ENCODE results near the gene MPP1. TPM values are rescaled to one million over a fixed set of nuclear protein-coding genes. Genes with fewer than 3 reads are reported as not detected.

MPP1 gene
- total RNA-seq, 1 experiment from 2014 or later: 27.0 TPM

DNA sequence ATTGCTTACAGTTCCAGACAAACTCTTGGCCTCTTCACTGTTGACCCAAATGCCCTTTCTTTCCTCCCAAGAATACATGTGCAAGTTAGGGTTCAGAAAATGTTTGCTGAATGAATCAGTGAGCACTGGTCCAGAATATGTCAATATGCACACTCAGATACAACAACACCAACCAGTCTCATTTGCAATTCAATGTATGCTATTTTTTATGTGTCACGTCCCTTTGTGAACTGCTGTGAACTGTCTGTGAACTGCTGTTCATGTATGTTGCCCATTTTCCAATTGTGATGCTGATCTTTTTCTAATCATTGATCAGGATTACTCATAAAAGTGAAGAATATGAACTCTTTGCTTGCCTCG is 72.2 kb downstream of the MPP1 start:
- Histone ChIP-seq H3K36me3 (ENCODE audit: control insufficient read depth, insufficient read depth, low read length) (no peaks in the 10 kb centered on the region), H3K4me1 (no peaks in the 10 kb centered on the region), H3K9me3 (no peaks in the 10 kb centered on the region), H3K27me3 (replicated peaks; ENCODE audit: control insufficient read depth, insufficient read depth, low read length) (no peaks in the 10 kb centered on the region; the same call in 1 of the 2 replicates), H3K4me3 (ENCODE audit: low read depth, low read length) (no peak overlapping the region)
- Mint-ChIP-seq H3K4me3 (ENCODE audit: unreplicated experiment) (no peak overlapping the region), H3K36me3 (ENCODE audit: insufficient read depth, unreplicated experiment) (no peaks in the 10 kb centered on the region), H3K4me1 (ENCODE audit: low read depth, unreplicated experiment) (no peaks in the 10 kb centered on the region), H3K27ac (ENCODE audit: unreplicated experiment) (no peak overlapping the region), H3K27me3 (ENCODE audit: insufficient read depth, unreplicated experiment) (peaks cover 14% of the 10 kb centered on the region), H3K9me3 (ENCODE audit: unreplicated experiment) (no peaks in the 10 kb centered on the region)
- DNase-seq: no peak
- ChIA-PET CTCF (no interaction called here), POLR2A (no interaction called here)
- TF ChIP-seq, protein P1, sequence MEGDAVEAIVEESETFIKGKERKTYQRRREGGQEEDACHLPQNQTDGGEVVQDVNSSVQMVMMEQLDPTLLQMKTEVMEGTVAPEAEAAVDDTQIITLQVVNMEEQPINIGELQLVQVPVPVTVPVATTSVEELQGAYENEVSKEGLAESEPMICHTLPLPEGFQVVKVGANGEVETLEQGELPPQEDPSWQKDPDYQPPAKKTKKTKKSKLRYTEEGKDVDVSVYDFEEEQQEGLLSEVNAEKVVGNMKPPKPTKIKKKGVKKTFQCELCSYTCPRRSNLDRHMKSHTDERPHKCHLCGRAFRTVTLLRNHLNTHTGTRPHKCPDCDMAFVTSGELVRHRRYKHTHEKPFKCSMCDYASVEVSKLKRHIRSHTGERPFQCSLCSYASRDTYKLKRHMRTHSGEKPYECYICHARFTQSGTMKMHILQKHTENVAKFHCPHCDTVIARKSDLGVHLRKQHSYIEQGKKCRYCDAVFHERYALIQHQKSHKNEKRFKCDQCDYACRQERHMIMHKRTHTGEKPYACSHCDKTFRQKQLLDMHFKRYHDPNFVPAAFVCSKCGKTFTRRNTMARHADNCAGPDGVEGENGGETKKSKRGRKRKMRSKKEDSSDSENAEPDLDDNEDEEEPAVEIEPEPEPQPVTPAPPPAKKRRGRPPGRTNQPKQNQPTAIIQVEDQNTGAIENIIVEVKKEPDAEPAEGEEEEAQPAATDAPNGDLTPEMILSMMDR (IDR thresholded peaks at IDR 0.05; ENCODE audit: insufficient read depth in 1 of 2, low read depth in 1 of 2, low read length in 1 of 2, severe bottlenecking in 1 of 2, unreplicated experiment in 1 of 2): no peak
- intact Hi-C loops (cut with micrococcal nuclease; ENCODE audit: unreplicated experiment): no loop called here
- BruUV-seq (replicated peaks): no TSS peak

DNA sequence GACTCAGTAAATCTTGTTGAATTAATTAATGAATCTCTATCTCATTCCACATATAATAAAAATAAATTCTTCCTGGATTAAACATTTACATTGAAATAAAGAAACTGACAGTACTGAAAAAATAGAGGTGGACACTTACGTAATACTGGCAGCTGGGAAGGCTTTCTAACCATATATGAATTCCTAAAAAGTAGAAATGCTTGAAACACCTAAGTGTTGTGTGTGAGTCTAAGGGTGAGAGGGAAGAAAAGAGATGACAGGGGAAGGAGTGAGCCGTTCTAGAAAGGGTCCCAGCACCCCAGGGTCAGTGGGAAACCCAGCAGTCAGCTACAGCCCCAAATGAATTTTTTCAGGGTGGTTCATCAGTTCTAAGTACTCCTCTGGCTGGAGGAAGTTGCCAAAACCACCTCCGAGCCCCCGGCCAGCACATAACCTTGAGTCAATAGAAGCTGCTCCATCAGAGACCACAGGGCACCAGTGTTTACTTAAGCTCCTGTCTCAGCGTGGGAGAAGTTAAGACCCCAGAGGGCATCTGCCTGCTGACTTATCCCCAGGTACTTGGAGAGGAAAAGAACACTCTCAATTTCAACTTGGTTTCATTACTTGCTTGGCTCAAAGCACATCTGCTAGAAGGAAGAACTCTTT is 72.7 kb downstream of the MPP1 start:
- Mint-ChIP-seq H3K27me3 (ENCODE audit: insufficient read depth, unreplicated experiment) (peaks cover 14% of the 10 kb centered on the region), H3K4me3 (ENCODE audit: unreplicated experiment) (no peak overlapping the region), H3K36me3 (ENCODE audit: insufficient read depth, unreplicated experiment) (no peaks in the 10 kb centered on the region), H3K4me1 (ENCODE audit: low read depth, unreplicated experiment) (no peaks in the 10 kb centered on the region), H3K9me3 (ENCODE audit: unreplicated experiment) (no peaks in the 10 kb centered on the region), H3K27ac (ENCODE audit: unreplicated experiment) (no peak overlapping the region)
- DNase-seq: no peak
- H3K27me3 ChIP-seq (replicated peaks; ENCODE audit: control insufficient read depth, insufficient read depth, low read length): no peaks in the 10 kb centered on the region; the same call in 1 of the 2 replicates
- ChIA-PET CTCF (no interaction called here), POLR2A (no interaction called here)
- TF ChIP-seq, protein P1 (IDR thresholded peaks at IDR 0.05; ENCODE audit: insufficient read depth in 1 of 2, low read depth in 1 of 2, low read length in 1 of 2, severe bottlenecking in 1 of 2, unreplicated experiment in 1 of 2): no peak
- H3K9me3 ChIP-seq: no peaks in the 10 kb centered on the region
- no peaks in the 10 kb centered on the region for H3K4me1 ChIP-seq
- no peak overlapping the region for H3K4me3 ChIP-seq (ENCODE audit: low read depth, low read length)
- intact Hi-C loops (cut with micrococcal nuclease; ENCODE audit: unreplicated experiment): no loop called here
- no peaks in the 10 kb centered on the region for H3K36me3 ChIP-seq (ENCODE audit: control insufficient read depth, insufficient read depth, low read length)
- BruUV-seq (replicated peaks): no TSS peak

DNA sequence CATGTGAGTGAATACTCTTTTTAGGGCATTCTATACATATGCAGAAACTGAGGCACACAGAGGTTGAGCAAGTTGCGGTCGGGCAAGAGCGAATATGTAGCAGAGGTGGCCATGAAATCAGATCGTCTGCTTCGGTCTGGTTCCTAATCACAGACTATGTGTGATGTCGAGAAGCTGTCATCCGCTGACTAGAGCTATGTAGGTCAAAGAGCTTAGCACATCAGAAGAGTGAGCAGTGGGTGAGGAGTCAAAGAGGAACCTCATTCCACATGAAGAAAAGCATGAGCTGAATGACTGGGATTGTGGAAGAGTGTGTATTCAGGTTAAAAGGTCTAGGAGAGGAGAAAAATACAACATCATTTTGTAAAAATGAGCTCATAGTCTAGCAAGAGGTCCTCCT is 73.4 kb downstream of the MPP1 start:
- H3K36me3 Mint-ChIP-seq (ENCODE audit: insufficient read depth, unreplicated experiment): no peaks in the 10 kb centered on the region
- intact Hi-C loops (cut with micrococcal nuclease; ENCODE audit: unreplicated experiment): no loop called here
- no peaks in the 10 kb centered on the region for H3K4me1 Mint-ChIP-seq (ENCODE audit: low read depth, unreplicated experiment)
- H3K9me3 Mint-ChIP-seq (ENCODE audit: unreplicated experiment): no peaks in the 10 kb centered on the region
- no TSS peak for BruUV-seq (replicated peaks)
- peaks cover 11% of the 10 kb centered on the region for H3K27me3 Mint-ChIP-seq (ENCODE audit: insufficient read depth, unreplicated experiment)
- Histone ChIP-seq H3K36me3 (ENCODE audit: control insufficient read depth, insufficient read depth, low read length) (no peaks in the 10 kb centered on the region), H3K9me3 (no peaks in the 10 kb centered on the region), H3K27me3 (replicated peaks; ENCODE audit: control insufficient read depth, insufficient read depth, low read length) (no peaks in the 10 kb centered on the region; the same call in 1 of the 2 replicates), H3K4me1 (no peaks in the 10 kb centered on the region), H3K4me3 (ENCODE audit: low read depth, low read length) (no peak overlapping the region)
- CTCF ChIA-PET: no interaction called here
- POLR2A ChIA-PET: no interaction called here
- DNase-seq: no peak
- no peak overlapping the region for H3K27ac Mint-ChIP-seq (ENCODE audit: unreplicated experiment)
- H3K4me3 Mint-ChIP-seq (ENCODE audit: unreplicated experiment): no peak overlapping the region
- TF ChIP-seq, protein P1 (IDR thresholded peaks at IDR 0.05; ENCODE audit: insufficient read depth in 1 of 2, low read depth in 1 of 2, low read length in 1 of 2, severe bottlenecking in 1 of 2, unreplicated experiment in 1 of 2): no peak
